BLaER1 (cell line): ENCODE measurements around the gene SERINC5.
A peak's percentile ranks its signal among the peaks of the same experiment; 100 is the strongest.

ENCODE experiments used
- H3K27ac ChIP-seq: shearing (Covaris generic); formaldehyde crosslinking; 2 replicates; pipeline ENCODE4 v1.8.1; 2022
- H3K27me3 ChIP-seq: shearing (Covaris generic); formaldehyde crosslinking; 2 replicates; pipeline ENCODE4 v1.8.1; 2022
- H3K36me3 ChIP-seq: shearing (Covaris generic); formaldehyde crosslinking; 2 replicates; pipeline ENCODE4 v1.8.1; 2022
- H3K4me1 ChIP-seq: shearing (Covaris generic); formaldehyde crosslinking; 2 replicates; pipeline ENCODE4 v1.8.1; 2022
- H3K4me2 ChIP-seq: shearing (Covaris generic); formaldehyde crosslinking; 2 replicates; pipeline ENCODE4 v1.8.1; 2022
- H3K4me3 ChIP-seq: shearing (Covaris generic); formaldehyde crosslinking; 2 replicates; pipeline ENCODE4 v1.8.1; 2022
- H3K9ac ChIP-seq: shearing (Covaris generic); formaldehyde crosslinking; 2 replicates; pipeline ENCODE4 v1.8.1; 2022
- H3K9me3 ChIP-seq: shearing (Covaris generic); formaldehyde crosslinking; 2 replicates; pipeline ENCODE4 v1.8.1; 2022
- H4K20me1 ChIP-seq: shearing (Covaris generic); formaldehyde crosslinking; 2 replicates; pipeline ENCODE4 v1.8.1; 2022
- Cebpa-rat ChIP-seq: shearing (Covaris generic); IDR thresholded peaks from 2 replicates; pipeline ENCODE4 v1.8.1; 2022

The SERINC5 gene

GRCh38 chr5:80217667-80218066 lies 38.2 kb downstream of the SERINC5 start:
- Histone ChIP-seq H4K20me1 (peaks cover 100% of the 10 kb centered on the region), H3K27me3 (no peaks in the 10 kb centered on the region), H3K27ac (peak overlapping the region; percentile 28; the same call in 1 of the 2 replicates), H3K36me3 (peaks cover 84% of the 10 kb centered on the region), H3K4me1 (peaks cover 74% of the 10 kb centered on the region), H3K9me3 (0 out of 2 replicates have a peak, but pooled peaks cover 4% of the 10 kb centered on the region), H3K4me2 (no peak overlapping the region), H3K4me3 (no peak overlapping the region), H3K9ac (no peak overlapping the region)
- TF ChIP-seq Cebpa-rat, result no peak

- peaks cover 72% of the 10 kb centered on the region for H3K4me1 ChIP-seq
- H3K27ac ChIP-seq, result no peak overlapping the region
Observed at GRCh38 chr5:80216753-80217596, 38.9 kb downstream of the SERINC5 start.

GRCh38 chr5:80216096-80216495 lies 39.8 kb downstream of the SERINC5 start:
- Histone ChIP-seq H3K9ac (no peak overlapping the region), H3K27ac (no peak overlapping the region), H4K20me1 (peaks cover 100% of the 10 kb centered on the region), H3K36me3 (peaks cover 87% of the 10 kb centered on the region), H3K27me3 (no peaks in the 10 kb centered on the region), H3K4me3 (no peak overlapping the region), H3K9me3 (peaks cover 6% of the 10 kb centered on the region; the same call in 1 of the 2 replicates), H3K4me1 (peaks cover 64% of the 10 kb centered on the region), H3K4me2 (no peak overlapping the region)
- TF ChIP-seq Cebpa-rat, result no peak

More at GRCh38 chr5:80216753-80217596, 38.9 kb downstream of the SERINC5 start:
- no peak for TF ChIP-seq Cebpa-rat
- H3K36me3 ChIP-seq, result peaks cover 86% of the 10 kb centered on the region
- no peak overlapping the region for H3K4me2 ChIP-seq
- no peaks in the 10 kb centered on the region for H3K27me3 ChIP-seq
- H4K20me1 ChIP-seq, result peaks cover 100% of the 10 kb centered on the region
- 0 out of 2 replicates have a peak, but pooled peaks cover 4% of the 10 kb centered on the region for H3K9me3 ChIP-seq
- H3K4me3 ChIP-seq, result no peak overlapping the region
- H3K9ac ChIP-seq, result no peak overlapping the region

- Histone ChIP-seq H4K20me1 (peaks cover 100% of the 10 kb centered on the region), H3K9me3 (peaks cover 12% of the 10 kb centered on the region), H3K27ac (no peak overlapping the region), H3K27me3 (no peaks in the 10 kb centered on the region), H3K4me2 (no peak overlapping the region), H3K36me3 (peaks cover 87% of the 10 kb centered on the region), H3K9ac (no peak overlapping the region), H3K4me1 (peaks cover 58% of the 10 kb centered on the region), H3K4me3 (no peak overlapping the region)
- no peak for TF ChIP-seq Cebpa-rat
Observed at GRCh38 chr5:80215523-80215922, 40.3 kb downstream of the SERINC5 start.

- no peak for TF ChIP-seq Cebpa-rat
- Histone ChIP-seq H3K27ac (no peak overlapping the region), H4K20me1 (peaks cover 100% of the 10 kb centered on the region), H3K36me3 (peaks cover 87% of the 10 kb centered on the region), H3K9ac (no peak overlapping the region), H3K4me3 (no peak overlapping the region), H3K4me1 (peaks cover 46% of the 10 kb centered on the region), H3K9me3 (peaks cover 32% of the 10 kb centered on the region), H3K4me2 (no peak overlapping the region), H3K27me3 (no peaks in the 10 kb centered on the region)
Observed at GRCh38 chr5:80213466-80213865, 42.4 kb downstream of the SERINC5 start.

- no peak overlapping the region for H3K27ac ChIP-seq
- H4K20me1 ChIP-seq, result peaks cover 100% of the 10 kb centered on the region
- H3K9me3 ChIP-seq, result peaks cover 44% of the 10 kb centered on the region
- no peaks in the 10 kb centered on the region for H3K27me3 ChIP-seq
- H3K4me1 ChIP-seq, result peaks cover 36% of the 10 kb centered on the region
- H3K9ac ChIP-seq, result no peak overlapping the region
- H3K4me3 ChIP-seq, result no peak overlapping the region
- no peak overlapping the region for H3K4me2 ChIP-seq
- no peak for TF ChIP-seq Cebpa-rat
- peaks cover 92% of the 10 kb centered on the region for H3K36me3 ChIP-seq
Observed at GRCh38 chr5:80212171-80212667, 43.6 kb downstream of the SERINC5 start.

GRCh38 chr5:80211327-80211726 lies 44.5 kb downstream of the SERINC5 start:
- no peak overlapping the region for H3K4me3 ChIP-seq
- no peak overlapping the region for H3K9ac ChIP-seq
- no peak overlapping the region for H3K27ac ChIP-seq
- H3K36me3 ChIP-seq, result peaks cover 94% of the 10 kb centered on the region
- TF ChIP-seq Cebpa-rat, result no peak
- no peaks in the 10 kb centered on the region for H3K27me3 ChIP-seq
- H3K4me2 ChIP-seq, result no peak overlapping the region
- H4K20me1 ChIP-seq, result peaks cover 100% of the 10 kb centered on the region
- peaks cover 35% of the 10 kb centered on the region for H3K4me1 ChIP-seq
- peaks cover 53% of the 10 kb centered on the region for H3K9me3 ChIP-seq

- peaks cover 63% of the 10 kb centered on the region for H3K9me3 ChIP-seq
- peaks cover 94% of the 10 kb centered on the region for H3K36me3 ChIP-seq
- TF ChIP-seq Cebpa-rat, result no peak
- H3K4me2 ChIP-seq, result no peak overlapping the region
- peaks cover 100% of the 10 kb centered on the region for H4K20me1 ChIP-seq
- H3K27me3 ChIP-seq, result no peaks in the 10 kb centered on the region
- H3K4me1 ChIP-seq, result peaks cover 34% of the 10 kb centered on the region
- H3K27ac ChIP-seq, result no peak overlapping the region
- no peak overlapping the region for H3K9ac ChIP-seq
- H3K4me3 ChIP-seq, result no peak overlapping the region
Observed at GRCh38 chr5:80210014-80210413, 45.8 kb downstream of the SERINC5 start.

- H3K4me2 ChIP-seq, result no peak overlapping the region
- H3K9ac ChIP-seq, result no peak overlapping the region
- H3K4me1 ChIP-seq, result peaks cover 43% of the 10 kb centered on the region
- H3K27ac ChIP-seq, result no peak overlapping the region
- peaks cover 100% of the 10 kb centered on the region for H4K20me1 ChIP-seq
- no peak for TF ChIP-seq Cebpa-rat
- no peaks in the 10 kb centered on the region for H3K27me3 ChIP-seq
- H3K36me3 ChIP-seq, result peaks cover 100% of the 10 kb centered on the region
- H3K4me3 ChIP-seq, result no peak overlapping the region
- H3K9me3 ChIP-seq, result peaks cover 73% of the 10 kb centered on the region
Observed at GRCh38 chr5:80208381-80208780, 47.5 kb downstream of the SERINC5 start.

- Histone ChIP-seq H3K4me1 (peaks cover 41% of the 10 kb centered on the region), H3K27me3 (no peaks in the 10 kb centered on the region), H3K4me2 (no peak overlapping the region), H3K9ac (no peak overlapping the region), H4K20me1 (peaks cover 100% of the 10 kb centered on the region), H3K27ac (no peak overlapping the region), H3K36me3 (peaks cover 100% of the 10 kb centered on the region), H3K4me3 (no peak overlapping the region), H3K9me3 (peaks cover 74% of the 10 kb centered on the region)
- no peak for TF ChIP-seq Cebpa-rat
Observed at GRCh38 chr5:80207832-80208231, 48.0 kb downstream of the SERINC5 start.
